OCI-LY1 (cell line): ENCODE measurements around the gene DYSF.

Experiments used
- H2AFZ ChIP-seq: fragments of 200-600 bp; sonication (generic), shearing (Covaris generic); 2 replicates; pipeline ENCODE4 v1.6.0; 2014; ENCODE audit warnings: antibody characterized with exemption, mild to moderate bottlenecking, low read length
- H3F3A ChIP-seq: fragments of 200-600 bp; sonication (generic), shearing (Covaris generic); 2 replicates; pipeline ENCODE4 v1.6.0; 2014; ENCODE audit warnings: mild to moderate bottlenecking, antibody characterized with exemption, low read length, moderate library complexity; ENCODE audit not compliant: insufficient read depth
- H3K27ac ChIP-seq: fragments of 200-600 bp; sonication (generic); 2 replicates; pipeline ENCODE4 v1.5.1; 2014; ENCODE audit warnings: low read length, mixed run types, mild to moderate bottlenecking, low read depth; ENCODE audit not compliant: poor library complexity, severe bottlenecking
- H3K27me3 ChIP-seq: fragments of 200-600 bp; sonication (generic); 2 replicates; pipeline ENCODE4 v1.6.0; 2014; ENCODE audit warnings: antibody characterized with exemption, mild to moderate bottlenecking, low read length, moderate library complexity; ENCODE audit not compliant: insufficient read depth
- H3K36me3 ChIP-seq: fragments of 200-600 bp; sonication (generic); 2 replicates; pipeline ENCODE4 v1.6.1; 2014; ENCODE audit warnings: mild to moderate bottlenecking, antibody characterized with exemption, low read length, moderate library complexity, mixed read lengths; ENCODE audit not compliant: insufficient read depth
- H3K4me1 ChIP-seq: fragments of 200-600 bp; sonication (generic); 2 replicates; pipeline ENCODE4 v1.5.1; 2014; ENCODE audit warnings: mild to moderate bottlenecking, low read length, moderate library complexity; ENCODE audit not compliant: insufficient read depth, severe bottlenecking
- H3K4me2 ChIP-seq: fragments of 200-600 bp; sonication (generic), shearing (Covaris generic); 2 replicates; pipeline ENCODE4 v1.6.1; 2014; ENCODE audit warnings: low read length
- H3K4me3 ChIP-seq: fragments of 200-600 bp; sonication (generic); 2 replicates; pipeline ENCODE4 v1.5.1; 2014; ENCODE audit warnings: low read length, low read depth, mild to moderate bottlenecking, mixed read lengths; ENCODE audit not compliant: poor library complexity, severe bottlenecking
- H3K79me2 ChIP-seq: fragments of 200-600 bp; shearing (Covaris generic); 2 replicates; pipeline ENCODE4 v1.6.1; 2016; ENCODE audit warnings: mixed run types, low read length, mixed read lengths; ENCODE audit not compliant: insufficient read depth
- H3K9ac ChIP-seq: fragments of 200-600 bp; sonication (generic), shearing (Covaris generic); 2 replicates; pipeline ENCODE4 v1.6.1; 2014; ENCODE audit warnings: mild to moderate bottlenecking, low read length, mixed read lengths
- H3K9me2 ChIP-seq: fragments of 200-600 bp; sonication (generic), shearing (Covaris generic); 2 replicates; pipeline ENCODE4 v1.6.1; 2014; ENCODE audit warnings: low read depth, mild to moderate bottlenecking, low read length, mixed read lengths
- H3K9me3 ChIP-seq: fragments of 200-600 bp; shearing (Covaris generic); 2 replicates; pipeline ENCODE4 v1.6.1; 2014; ENCODE audit warnings: low read length, mixed read lengths
- H4K20me1 ChIP-seq: fragments of 200-600 bp; sonication (generic), shearing (Covaris generic); 2 replicates; pipeline ENCODE4 v1.6.0; 2016; ENCODE audit warnings: mild to moderate bottlenecking, low read length; ENCODE audit not compliant: insufficient read depth
- EZH2 ChIP-seq: fragments of 200-600 bp; sonication (generic), shearing (Covaris generic); IDR thresholded peaks from 2 replicates; pipeline ENCODE4 v1.8.0; 2017; ENCODE audit warnings: borderline replicate concordance, mixed run types, mild to moderate bottlenecking, antibody characterized with exemption, low read length, moderate library complexity, mixed read lengths
- TF ChIP-seq, protein P1 (sequence below): fragments of 200-600 bp; sonication (generic), shearing (Covaris generic); IDR thresholded peaks from 2 replicates; pipeline ENCODE4 v1.5.1; 2017; ENCODE audit warnings: mild to moderate bottlenecking, antibody characterized with exemption, low read length, moderate library complexity, mixed read lengths

Gene DYSF

GRCh38 chr2:71538241-71538640 lies 84.9 kb downstream of the DYSF start:
- no peaks in the 10 kb centered on the region for H3K4me1 ChIP-seq
- H3K27ac ChIP-seq: no peak overlapping the region
- H3F3A ChIP-seq: no peaks in the 10 kb centered on the region
- H3K36me3 ChIP-seq: no peaks in the 10 kb centered on the region
- no peaks in the 10 kb centered on the region for H3K9me3 ChIP-seq
- H3K9ac ChIP-seq: no peak overlapping the region
- no peaks in the 10 kb centered on the region for H3K9me2 ChIP-seq
- no peaks in the 10 kb centered on the region for H4K20me1 ChIP-seq
- TF ChIP-seq EZH2: no peak
- TF ChIP-seq, protein P1, sequence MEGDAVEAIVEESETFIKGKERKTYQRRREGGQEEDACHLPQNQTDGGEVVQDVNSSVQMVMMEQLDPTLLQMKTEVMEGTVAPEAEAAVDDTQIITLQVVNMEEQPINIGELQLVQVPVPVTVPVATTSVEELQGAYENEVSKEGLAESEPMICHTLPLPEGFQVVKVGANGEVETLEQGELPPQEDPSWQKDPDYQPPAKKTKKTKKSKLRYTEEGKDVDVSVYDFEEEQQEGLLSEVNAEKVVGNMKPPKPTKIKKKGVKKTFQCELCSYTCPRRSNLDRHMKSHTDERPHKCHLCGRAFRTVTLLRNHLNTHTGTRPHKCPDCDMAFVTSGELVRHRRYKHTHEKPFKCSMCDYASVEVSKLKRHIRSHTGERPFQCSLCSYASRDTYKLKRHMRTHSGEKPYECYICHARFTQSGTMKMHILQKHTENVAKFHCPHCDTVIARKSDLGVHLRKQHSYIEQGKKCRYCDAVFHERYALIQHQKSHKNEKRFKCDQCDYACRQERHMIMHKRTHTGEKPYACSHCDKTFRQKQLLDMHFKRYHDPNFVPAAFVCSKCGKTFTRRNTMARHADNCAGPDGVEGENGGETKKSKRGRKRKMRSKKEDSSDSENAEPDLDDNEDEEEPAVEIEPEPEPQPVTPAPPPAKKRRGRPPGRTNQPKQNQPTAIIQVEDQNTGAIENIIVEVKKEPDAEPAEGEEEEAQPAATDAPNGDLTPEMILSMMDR: no peak
- H3K27me3 ChIP-seq: no peaks in the 10 kb centered on the region
- H2AFZ ChIP-seq: no peak overlapping the region
- H3K4me3 ChIP-seq: no peak overlapping the region
- no peaks in the 10 kb centered on the region for H3K79me2 ChIP-seq
- H3K4me2 ChIP-seq: no peak overlapping the region

- Histone ChIP-seq H3K79me2 (no peaks in the 10 kb centered on the region), H3K27ac (no peak overlapping the region), H2AFZ (no peak overlapping the region), H3K9me3 (no peaks in the 10 kb centered on the region), H3K4me1 (no peaks in the 10 kb centered on the region), H3K9ac (no peak overlapping the region), H3K9me2 (no peaks in the 10 kb centered on the region), H3K4me2 (no peak overlapping the region), H3K36me3 (no peaks in the 10 kb centered on the region), H3F3A (no peaks in the 10 kb centered on the region), H4K20me1 (no peaks in the 10 kb centered on the region), H3K27me3 (no peaks in the 10 kb centered on the region), H3K4me3 (no peak overlapping the region)
- TF ChIP-seq, protein P1: no peak
- no peak for TF ChIP-seq EZH2
Observed at GRCh38 chr2:71538656-71539265, 85.4 kb downstream of the DYSF start.

- H3K4me3 ChIP-seq: no peak overlapping the region
Observed at GRCh38 chr2:71540818-71541217, 87.5 kb downstream of the DYSF start.

More at GRCh38 chr2:71540818-71541217, 87.5 kb downstream of the DYSF start:
- Histone ChIP-seq H3K9me3 (no peaks in the 10 kb centered on the region), H3K9ac (no peak overlapping the region), H3K27me3 (no peaks in the 10 kb centered on the region; the same call in 1 of the 2 replicates), H3K27ac (no peak overlapping the region), H3K9me2 (no peaks in the 10 kb centered on the region), H3F3A (no peaks in the 10 kb centered on the region), H3K36me3 (no peaks in the 10 kb centered on the region), H3K4me1 (peaks cover 4% of the 10 kb centered on the region), H3K79me2 (no peaks in the 10 kb centered on the region), H2AFZ (no peak overlapping the region), H3K4me2 (no peak overlapping the region), H4K20me1 (no peaks in the 10 kb centered on the region)
- TF ChIP-seq, protein P1: no peak
- no peak for TF ChIP-seq EZH2
